HCT116 (cell line): ENCODE measurements around the gene KIF26A. TPM values are rescaled to one million over a fixed set of nuclear protein-coding genes. Genes with fewer than 3 reads are reported as not detected.

Experiments
- ATAC-seq: fragments of 200-7000 bp; cut with Tn5 transposase; 2 replicates; pipeline ENCODE4 v1.9.1; 2020; ENCODE audit warnings: mild to moderate bottlenecking, moderate library complexity
- BruUV-seq: library from RNA; stranded (reverse); fragments of 400-500 nt; replicated peaks from 2 replicates; lab custom pipeline; 2021; lab: Mats Ljungman, UMichigan
- CTCF ChIA-PET: fragments of 300-600 bp; sonication (Branson Sonifier 250); formaldehyde crosslinking; loops from one replicate; lab custom pipeline; 2021; ENCODE audit warnings: antibody characterized with exemption; lab: Charles Lee
- POLR2A ChIA-PET: fragments of 300-600, 350-600 bp; sonication (Branson Sonifier 250); formaldehyde crosslinking; loops from one replicate; lab custom pipeline; 2021; ENCODE audit warnings: antibody characterized with exemption; lab: Charles Lee
- RAD21 ChIA-PET, 2 experiments: fragments of 300-600 bp; sonication (Branson Sonifier 250); formaldehyde crosslinking; loops; one replicate each; lab custom pipeline; 2023; ENCODE audit warnings: low total read pairs in 2 of 2; ENCODE audit not compliant: uncharacterized antibody in 2 of 2, unreplicated experiment in 2 of 2, low non-redundant PET in 1 of 2; lab: Charles Lee
- DNase-seq: peaks from one replicate; pipeline ENCODE4 v3.0.0-alpha.2; 2010; ENCODE audit warnings: low read depth, low spot score
- H2AFZ ChIP-seq: fragments of 200-600 bp; shearing (Covaris generic), sonication (generic); 2 replicates; pipeline ENCODE4 v1.6.1; 2017; ENCODE audit warnings: low read depth, mixed run types, mixed read lengths, antibody characterized with exemption, low read length; ENCODE audit not compliant: poor library complexity, severe bottlenecking
- H3K27ac ChIP-seq: 2 replicates; pipeline ENCODE4 v1.5.1; 2012; ENCODE audit warnings: low read depth, low read length
- H3K27me3 ChIP-seq: fragments of 200-600 bp; sonication (generic); 2 replicates; pipeline ENCODE4 v1.6.1; 2016; ENCODE audit warnings: mixed run types, low read length, mixed read lengths; ENCODE audit not compliant: insufficient read depth
- H3K36me3 ChIP-seq, 2 experiments: fragments of 200-500 bp in 1 of 2; fragments of 200-600 bp in 1 of 2; sonication (Bioruptor generic) in 1 of 2; sonication (generic) in 1 of 2; 2 replicates each; pipeline versions ENCODE4 v1.5.1 to v1.6.1; 2014 to 2016; ENCODE audit warnings: low read length in 2 of 2, inconsistent platforms in 1 of 2, mixed read lengths in 1 of 2, mixed run types in 1 of 2; ENCODE audit not compliant: insufficient read depth in 2 of 2, control insufficient read depth in 1 of 2
- H3K4me1 ChIP-seq, 2 experiments: fragments of 200-600 bp in 1 of 2; sonication (generic) in 1 of 2; 2 replicates each; pipeline versions ENCODE4 v1.5.1 to v1.6.1; 2012 to 2017; ENCODE audit warnings: low read length in 2 of 2, inconsistent platforms in 1 of 2, mild to moderate bottlenecking in 1 of 2, mixed read lengths in 1 of 2, mixed run types in 1 of 2, moderate library complexity in 1 of 2; ENCODE audit not compliant: insufficient read depth in 2 of 2, control insufficient read depth in 1 of 2
- H3K4me2 ChIP-seq: fragments of 200-600 bp; sonication (generic); 2 replicates; pipeline ENCODE4 v1.6.1; 2017; ENCODE audit warnings: mixed run types, low read length, mixed read lengths
- H3K4me3 ChIP-seq, 2 experiments: fragments of 200-600 bp in 1 of 2; sonication (generic) in 1 of 2; replicated peaks in 1 of 2; 2 replicates each; pipeline ENCODE4 v1.5.1; 2011 to 2016; ENCODE audit warnings: low read length in 2 of 2, control low read depth in 1 of 2, low read depth in 1 of 2, mild to moderate bottlenecking in 1 of 2, mixed read lengths in 1 of 2, mixed run types in 1 of 2
- H3K79me2 ChIP-seq: fragments of 200-600 bp; sonication (generic); 2 replicates; pipeline ENCODE4 v1.6.1; 2017; ENCODE audit warnings: mild to moderate bottlenecking, mixed run types, low read length, moderate library complexity, mixed read lengths; ENCODE audit not compliant: insufficient read depth
- H3K9ac ChIP-seq: fragments of 200-600 bp; sonication (generic); 2 replicates; pipeline ENCODE4 v1.6.1; 2016; ENCODE audit warnings: low read length, mixed read lengths
- H3K9me2 ChIP-seq: fragments of 200-600 bp; sonication (generic), shearing (Covaris generic); 2 replicates; pipeline ENCODE4 v1.6.1; 2017; ENCODE audit warnings: mixed run types, mild to moderate bottlenecking, moderate library complexity; ENCODE audit not compliant: insufficient read depth
- H3K9me3 ChIP-seq, 2 experiments: fragments of 200-500 bp in 1 of 2; fragments of 200-600 bp in 1 of 2; sonication (Bioruptor generic) in 1 of 2; sonication (generic) in 1 of 2; 2 replicates each; pipeline ENCODE4 v1.6.1; 2014 to 2017; ENCODE audit warnings: low read length in 2 of 2, mixed read lengths in 2 of 2, inconsistent platforms in 1 of 2, low read depth in 1 of 2, mild to moderate bottlenecking in 1 of 2, mixed run types in 1 of 2, moderate library complexity in 1 of 2; ENCODE audit not compliant: control insufficient read depth in 1 of 2, insufficient read depth in 1 of 2
- H4K20me1 ChIP-seq: fragments of 200-600 bp; sonication (generic), shearing (Covaris generic); 2 replicates; pipeline ENCODE4 v1.6.1; 2017; ENCODE audit warnings: mixed run types, mild to moderate bottlenecking, moderate library complexity; ENCODE audit not compliant: insufficient read depth
- SIN3A ChIP-seq: IDR thresholded peaks from 2 replicates; pipeline ENCODE4 v1.6.1; 2012; ENCODE audit warnings: low read depth
- SP1 ChIP-seq: IDR thresholded peaks from 2 replicates; pipeline ENCODE4 v1.6.1; 2012; ENCODE audit warnings: low read depth
- TCF7L2 ChIP-seq: IDR thresholded peaks from 2 replicates; pipeline ENCODE4 v1.7.0; 2011; ENCODE audit warnings: borderline replicate concordance, inconsistent platforms; ENCODE audit not compliant: insufficient read depth, insufficient read length; ENCODE audit errors: extremely low read depth
- ZFX ChIP-seq: fragments of 450-650 bp; IDR thresholded peaks from 2 replicates; pipeline ENCODE4 v1.6.1; 2017
- intact Hi-C: fragments of 100-400 bp; cut with micrococcal nuclease; formaldehyde crosslinking; loops from 2 replicates; pipeline ENCODE4 v1.10.0; 2022
- total RNA-seq: library from RNA; stranded (reverse); gene quantifications from one replicate; pipeline ENCODE4 v1.2.1, GENCODE V29; 2021; ENCODE audit not compliant: unreplicated experiment
- TF ChIP-seq, protein P1 (sequence below), 3 experiments: fragments of 200-600 bp in 1 of 3; sonication (generic) in 1 of 3; IDR thresholded peaks in 2 of 3; conservative IDR thresholded peaks in 1 of 3; 2 replicates each; pipeline ENCODE4 v1.5.1; 2012 to 2017; ENCODE audit warnings: low read depth in 2 of 3, low read length in 2 of 3, antibody characterized with exemption in 1 of 3, borderline replicate concordance in 1 of 3, control low read depth in 1 of 3, mild to moderate bottlenecking in 1 of 3, mixed read lengths in 1 of 3, mixed run types in 1 of 3, moderate library complexity in 1 of 3; ENCODE audit not compliant: insufficient read depth in 1 of 3

KIF26A gene
- total RNA-seq, 1 experiment from 2014 or later: 10.2 TPM

DNA sequence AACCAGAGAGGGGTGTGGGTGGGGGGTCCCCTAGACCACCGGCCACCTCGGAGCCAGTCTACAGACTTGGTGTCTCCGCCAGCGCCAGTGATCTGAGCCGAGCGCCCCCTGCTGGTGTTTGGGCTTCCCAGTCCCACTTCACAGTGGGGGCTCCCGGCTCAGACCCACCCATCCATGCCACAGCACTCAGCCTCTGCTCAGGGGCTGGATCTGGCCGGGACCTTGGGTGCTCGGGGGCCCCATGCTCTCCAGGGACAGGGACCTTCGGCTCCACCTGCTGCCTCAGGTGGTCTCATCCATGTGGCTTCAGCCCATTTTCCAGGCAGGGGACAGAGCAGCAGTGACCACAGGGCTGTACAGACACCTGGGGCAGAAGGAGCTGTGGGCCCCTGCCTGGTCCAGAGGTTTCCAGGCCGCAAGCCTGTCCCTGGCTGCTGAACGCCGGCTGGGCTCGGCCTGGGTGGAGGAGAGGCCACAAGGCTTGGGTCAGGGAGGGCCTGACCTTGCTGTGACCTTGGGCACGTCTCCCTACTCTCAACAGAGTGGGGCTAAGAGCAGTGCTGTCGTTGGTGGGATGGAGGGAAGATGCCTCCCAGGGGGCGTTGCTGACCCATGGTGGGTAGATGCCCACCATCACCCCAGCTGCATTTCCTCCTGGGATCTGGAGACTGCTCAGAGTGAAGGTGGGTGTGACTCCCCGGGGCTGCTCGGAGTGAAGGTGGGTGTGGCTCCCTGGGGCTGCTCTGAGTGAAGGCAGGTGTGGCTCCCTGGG, 86.3 kb downstream of the KIF26A start:
- CTCF ChIA-PET: no interaction called here
- POLR2A ChIA-PET: no interaction called here
- Histone ChIP-seq H3K4me3 (peak overlapping the region in 1 of 2 experiments; percentile 30; a peak in 2 of 4 replicates), H3K36me3 (no peaks in the 10 kb centered on the region), H3K9me2 (no peaks in the 10 kb centered on the region), H3K4me1 (peaks cover 15 to 24% of the 10 kb centered on the region in 2 experiments), H3K4me2 (peak overlapping the region; percentile 65), H2AFZ (no peak overlapping the region), H3K27me3 (no peaks in the 10 kb centered on the region), H3K27ac (peak overlapping the region; percentile 60), H4K20me1 (no peaks in the 10 kb centered on the region), H3K9ac (no peak overlapping the region), H3K9me3 (peaks cover 0 to 10% of the 10 kb centered on the region in 2 experiments; a peak in 1 of 4 replicates), H3K79me2 (no peaks in the 10 kb centered on the region)
- RAD21 ChIA-PET: no interaction called here
- DNase-seq (no peak), ATAC-seq (peak; percentile 70)
- BruUV-seq: no TSS peak
- TF ChIP-seq ZFX (no peak), SP1 (no peak), SIN3A (no peak), TCF7L2 (no peak)
- TF ChIP-seq, protein P1, sequence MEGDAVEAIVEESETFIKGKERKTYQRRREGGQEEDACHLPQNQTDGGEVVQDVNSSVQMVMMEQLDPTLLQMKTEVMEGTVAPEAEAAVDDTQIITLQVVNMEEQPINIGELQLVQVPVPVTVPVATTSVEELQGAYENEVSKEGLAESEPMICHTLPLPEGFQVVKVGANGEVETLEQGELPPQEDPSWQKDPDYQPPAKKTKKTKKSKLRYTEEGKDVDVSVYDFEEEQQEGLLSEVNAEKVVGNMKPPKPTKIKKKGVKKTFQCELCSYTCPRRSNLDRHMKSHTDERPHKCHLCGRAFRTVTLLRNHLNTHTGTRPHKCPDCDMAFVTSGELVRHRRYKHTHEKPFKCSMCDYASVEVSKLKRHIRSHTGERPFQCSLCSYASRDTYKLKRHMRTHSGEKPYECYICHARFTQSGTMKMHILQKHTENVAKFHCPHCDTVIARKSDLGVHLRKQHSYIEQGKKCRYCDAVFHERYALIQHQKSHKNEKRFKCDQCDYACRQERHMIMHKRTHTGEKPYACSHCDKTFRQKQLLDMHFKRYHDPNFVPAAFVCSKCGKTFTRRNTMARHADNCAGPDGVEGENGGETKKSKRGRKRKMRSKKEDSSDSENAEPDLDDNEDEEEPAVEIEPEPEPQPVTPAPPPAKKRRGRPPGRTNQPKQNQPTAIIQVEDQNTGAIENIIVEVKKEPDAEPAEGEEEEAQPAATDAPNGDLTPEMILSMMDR (IDR thresholded peaks at IDR 0.05 in 2 of 3, conservative IDR thresholded peaks at IDR 0.05 in 1 of 3; ENCODE audit: borderline replicate concordance in 1 of 3, insufficient read depth in 1 of 3, low read depth in 2 of 3, low read length in 2 of 3): peak; percentile 12 to 59 (median 59); a peak in 4 of 6 replicates
- TF ChIP-seq, all 23 proteins: peak for 1
- intact Hi-C loops: no loop called here
